Loucy (cell line): Measurements from ENCODE around the gene BRD2.

Source experiments
- H2AFZ ChIP-seq: fragments of 200-600 bp; sonication (generic); 2 replicates; pipeline ENCODE4 v1.6.0; 2016; ENCODE audit warnings: antibody characterized with exemption, mild to moderate bottlenecking, low read length, moderate library complexity
- H3F3A ChIP-seq: fragments of 200-600 bp; 2 replicates; pipeline ENCODE4 v1.6.0; 2016; ENCODE audit warnings: antibody characterized with exemption, low read depth, mild to moderate bottlenecking
- H3K27me3 ChIP-seq: fragments of 200-600 bp; sonication (generic); 2 replicates; pipeline ENCODE4 v1.6.1; 2014; ENCODE audit warnings: low read length, mild to moderate bottlenecking; ENCODE audit not compliant: insufficient read depth, poor library complexity, severe bottlenecking
- H3K36me3 ChIP-seq: fragments of 200-600 bp; sonication (generic); 2 replicates; pipeline ENCODE4 v1.6.1; 2016; ENCODE audit warnings: low read length; ENCODE audit not compliant: insufficient read depth
- H3K4me1 ChIP-seq: fragments of 200-600 bp; sonication (generic); 2 replicates; pipeline ENCODE4 v1.5.1; 2014; ENCODE audit warnings: low read length, mild to moderate bottlenecking; ENCODE audit not compliant: insufficient read depth, poor library complexity, severe bottlenecking
- H3K4me2 ChIP-seq: fragments of 200-600 bp; sonication (generic); 2 replicates; pipeline ENCODE4 v1.6.0; 2014; ENCODE audit warnings: antibody characterized with exemption, low read length, low read depth, mild to moderate bottlenecking; ENCODE audit not compliant: poor library complexity, severe bottlenecking
- H3K4me3 ChIP-seq: fragments of 200-600 bp; sonication (generic); 2 replicates; pipeline ENCODE4 v1.5.1; 2014; ENCODE audit warnings: low read length, mild to moderate bottlenecking, mixed read lengths; ENCODE audit not compliant: poor library complexity, severe bottlenecking
- H3K79me2 ChIP-seq: fragments of 200-600 bp; sonication (generic); 2 replicates; pipeline ENCODE4 v1.6.1; 2014; ENCODE audit warnings: low read length; ENCODE audit not compliant: insufficient read depth
- H3K9ac ChIP-seq: fragments of 200-600 bp; sonication (generic); 2 replicates; pipeline ENCODE4 v1.6.0; 2014; ENCODE audit warnings: mild to moderate bottlenecking, low read depth, low read length, moderate library complexity; ENCODE audit not compliant: poor library complexity, severe bottlenecking
- H3K9me2 ChIP-seq: fragments of 200-600 bp; sonication (generic); replicated peaks from 2 replicates; pipeline ENCODE4 v1.6.1; 2016; ENCODE audit warnings: low read depth, low read length, mixed read lengths
- H3K9me3 ChIP-seq: fragments of 200-600 bp; sonication (generic); 2 replicates; pipeline ENCODE4 v1.6.1; 2014; ENCODE audit warnings: mild to moderate bottlenecking, antibody characterized with exemption, low read length, low read depth; ENCODE audit not compliant: insufficient read depth
- H4K20me1 ChIP-seq: fragments of 200-600 bp; sonication (generic); 2 replicates; pipeline ENCODE4 v1.6.0; 2014; ENCODE audit warnings: antibody characterized with exemption, low read length, mild to moderate bottlenecking; ENCODE audit not compliant: insufficient read depth, poor library complexity, severe bottlenecking
- EZH2phosphoT487 ChIP-seq: fragments of 200-600 bp; IDR thresholded peaks from 2 replicates; pipeline ENCODE4 v1.6.1; 2018; ENCODE audit warnings: antibody characterized with exemption, mild to moderate bottlenecking, moderate library complexity, borderline replicate concordance
- TF ChIP-seq, protein P1 (sequence below): fragments of 200-600 bp; sonication (generic); conservative IDR thresholded peaks from 2 replicates; pipeline ENCODE4 v1.5.1; 2014; ENCODE audit warnings: mild to moderate bottlenecking, antibody characterized with exemption, low read length

The BRD2 gene

DNA sequence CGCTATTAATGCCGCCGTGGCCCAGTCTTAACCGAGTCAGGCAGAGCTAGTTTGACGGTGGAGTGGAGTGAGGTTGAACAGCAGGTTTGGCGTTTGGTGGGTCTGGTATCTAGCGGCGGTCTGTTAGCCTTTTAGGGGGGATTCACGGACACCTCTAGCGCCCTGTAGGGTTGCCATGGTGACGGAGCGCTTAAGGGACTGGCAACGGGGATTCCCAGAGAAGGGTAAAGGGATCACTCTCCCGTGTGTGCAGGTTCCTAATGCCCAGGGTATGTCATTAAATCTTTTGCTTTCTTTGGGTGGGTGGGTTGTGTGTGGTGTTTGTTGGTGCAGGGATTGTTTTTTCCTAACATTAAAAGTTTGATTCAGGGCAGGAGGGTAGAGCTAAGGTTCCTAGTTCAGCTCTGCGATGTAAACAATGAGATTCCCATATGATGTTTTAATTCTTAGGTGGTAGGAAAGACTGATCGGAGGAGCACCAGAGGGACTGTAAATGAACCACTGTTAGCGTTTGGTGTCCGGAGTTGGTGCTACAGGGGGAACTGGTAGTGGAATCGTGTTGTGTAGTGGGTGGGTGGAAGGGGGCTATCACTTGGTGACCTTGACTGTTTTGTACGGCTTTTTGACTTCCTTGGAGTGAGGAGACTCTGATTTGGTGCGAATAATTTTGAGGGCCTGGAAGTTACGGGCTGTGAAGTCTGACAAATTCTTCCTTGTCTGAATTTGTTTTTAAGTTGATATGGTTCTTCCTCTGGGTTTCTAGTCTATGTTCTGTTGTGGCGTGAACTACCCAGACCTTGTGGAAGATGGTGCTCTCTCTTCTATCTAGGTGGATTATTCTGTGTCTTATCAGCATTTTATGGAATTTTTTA lies 5.0 kb downstream of the BRD2 start:
- Histone ChIP-seq H3K4me2 (peak overlapping the region; percentile 93), H3K36me3 (peaks cover 68% of the 10 kb centered on the region), H3K27me3 (peaks cover 42% of the 10 kb centered on the region), H3K4me1 (peaks cover 33% of the 10 kb centered on the region), H4K20me1 (peaks cover 63% of the 10 kb centered on the region), H3K9me3 (no peaks in the 10 kb centered on the region), H3K79me2 (peaks cover 88% of the 10 kb centered on the region), H3K9me2 (no peaks in the 10 kb centered on the region), H3K4me3 (peak overlapping the region; percentile 96), H3K9ac (peak overlapping the region; percentile 84), H3F3A (peaks cover 9% of the 10 kb centered on the region; the same call in 1 of the 2 replicates), H2AFZ (no peak overlapping the region)
- TF ChIP-seq, protein P1, sequence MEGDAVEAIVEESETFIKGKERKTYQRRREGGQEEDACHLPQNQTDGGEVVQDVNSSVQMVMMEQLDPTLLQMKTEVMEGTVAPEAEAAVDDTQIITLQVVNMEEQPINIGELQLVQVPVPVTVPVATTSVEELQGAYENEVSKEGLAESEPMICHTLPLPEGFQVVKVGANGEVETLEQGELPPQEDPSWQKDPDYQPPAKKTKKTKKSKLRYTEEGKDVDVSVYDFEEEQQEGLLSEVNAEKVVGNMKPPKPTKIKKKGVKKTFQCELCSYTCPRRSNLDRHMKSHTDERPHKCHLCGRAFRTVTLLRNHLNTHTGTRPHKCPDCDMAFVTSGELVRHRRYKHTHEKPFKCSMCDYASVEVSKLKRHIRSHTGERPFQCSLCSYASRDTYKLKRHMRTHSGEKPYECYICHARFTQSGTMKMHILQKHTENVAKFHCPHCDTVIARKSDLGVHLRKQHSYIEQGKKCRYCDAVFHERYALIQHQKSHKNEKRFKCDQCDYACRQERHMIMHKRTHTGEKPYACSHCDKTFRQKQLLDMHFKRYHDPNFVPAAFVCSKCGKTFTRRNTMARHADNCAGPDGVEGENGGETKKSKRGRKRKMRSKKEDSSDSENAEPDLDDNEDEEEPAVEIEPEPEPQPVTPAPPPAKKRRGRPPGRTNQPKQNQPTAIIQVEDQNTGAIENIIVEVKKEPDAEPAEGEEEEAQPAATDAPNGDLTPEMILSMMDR = no peak
- no peak for TF ChIP-seq EZH2phosphoT487

DNA sequence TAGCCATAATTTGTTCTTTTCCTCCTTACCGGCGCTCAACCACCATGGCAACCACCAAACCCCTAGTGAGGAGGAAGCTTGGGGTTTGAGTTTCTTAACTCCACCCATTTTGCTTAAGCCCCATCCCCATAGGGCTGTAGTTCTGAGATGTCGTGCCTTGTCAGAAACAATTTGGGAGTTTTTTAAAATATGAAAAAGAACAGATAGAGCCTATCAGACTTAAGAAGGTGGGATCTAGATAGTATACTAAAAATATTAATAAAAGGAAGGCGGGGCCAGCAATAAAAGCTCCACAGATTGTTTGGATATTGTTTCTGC lies 5.6 kb downstream of the BRD2 start:
- no peak overlapping the region for H2AFZ ChIP-seq
- H3K4me3 ChIP-seq = peak overlapping the region; percentile 96
- H3K9me3 ChIP-seq = no peaks in the 10 kb centered on the region
- H3K4me2 ChIP-seq = peak overlapping the region; percentile 93
- H3F3A ChIP-seq = peaks cover 10% of the 10 kb centered on the region; the same call in 1 of the 2 replicates
- peaks cover 92% of the 10 kb centered on the region for H3K79me2 ChIP-seq
- H3K36me3 ChIP-seq = peaks cover 74% of the 10 kb centered on the region
- TF ChIP-seq, protein P1 = no peak
- TF ChIP-seq EZH2phosphoT487 = no peak
- H3K9ac ChIP-seq = peak overlapping the region; percentile 84
- H4K20me1 ChIP-seq = peaks cover 69% of the 10 kb centered on the region
- peaks cover 33% of the 10 kb centered on the region for H3K4me1 ChIP-seq
- no peaks in the 10 kb centered on the region for H3K9me2 ChIP-seq
- peaks cover 42% of the 10 kb centered on the region for H3K27me3 ChIP-seq

DNA sequence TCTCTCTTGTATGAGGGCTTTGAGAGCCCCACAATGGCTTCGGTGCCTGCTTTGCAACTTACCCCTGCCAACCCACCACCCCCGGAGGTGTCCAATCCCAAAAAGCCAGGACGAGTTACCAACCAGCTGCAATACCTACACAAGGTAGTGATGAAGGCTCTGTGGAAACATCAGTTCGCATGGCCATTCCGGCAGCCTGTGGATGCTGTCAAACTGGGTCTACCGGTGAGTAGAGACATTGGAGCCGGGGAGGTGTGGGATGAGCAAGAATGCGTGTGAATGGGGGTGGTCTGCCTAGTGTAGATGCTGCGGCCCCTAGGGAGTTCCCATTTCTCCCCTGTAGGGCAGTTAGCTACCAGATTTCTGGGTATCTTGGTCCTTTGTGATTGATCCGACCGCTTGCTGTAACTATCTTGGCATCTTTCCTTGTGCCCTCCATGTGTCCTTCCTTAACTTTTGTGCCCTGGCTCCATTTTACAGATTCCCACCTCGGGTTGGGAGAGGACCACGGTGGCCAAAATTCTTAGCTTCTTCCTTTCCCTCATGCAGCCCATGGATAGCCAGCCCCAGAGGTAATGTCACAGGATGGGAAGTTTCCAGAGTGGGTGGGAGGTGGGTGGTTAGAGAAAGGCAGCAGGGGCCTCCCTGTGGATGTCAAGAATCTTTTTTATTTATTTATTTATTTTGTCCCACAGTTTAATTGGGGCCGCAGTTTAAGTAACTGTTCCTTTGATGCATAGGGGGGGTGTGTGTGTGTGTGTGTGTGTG lies 6.3 kb downstream of the BRD2 start:
- H3K4me2 ChIP-seq = peak overlapping the region; percentile 93
- peaks cover 15% of the 10 kb centered on the region; the same call in 1 of the 2 replicates for H3F3A ChIP-seq
- H3K79me2 ChIP-seq = peaks cover 92% of the 10 kb centered on the region
- TF ChIP-seq, protein P1 = no peak
- no peak for TF ChIP-seq EZH2phosphoT487
- peak overlapping the region; percentile 84 for H3K9ac ChIP-seq
- H4K20me1 ChIP-seq = peaks cover 76% of the 10 kb centered on the region
- H3K36me3 ChIP-seq = peaks cover 81% of the 10 kb centered on the region
- peaks cover 37% of the 10 kb centered on the region for H3K27me3 ChIP-seq
- H3K9me3 ChIP-seq = no peaks in the 10 kb centered on the region
- H2AFZ ChIP-seq = no peak overlapping the region
- no peaks in the 10 kb centered on the region for H3K9me2 ChIP-seq
- H3K4me3 ChIP-seq = peak overlapping the region; percentile 96
- peaks cover 40% of the 10 kb centered on the region for H3K4me1 ChIP-seq
